HepG2 (cell line): ENCODE results near the gene AMOTL1. TPM values are rescaled to one million over a fixed set of nuclear protein-coding genes. Genes with fewer than 3 reads are reported as not detected.

Experiments used
- ATAC-seq: fragments of 200-7000 bp; cut with Tn5 transposase; 3 replicates; pipeline ENCODE4 v1.9.1; 2020; ENCODE audit warnings: mild to moderate bottlenecking, moderate library complexity
- BruUV-seq: library from RNA; stranded (reverse); fragments of 400-500 nt; replicated peaks from 2 replicates; lab custom pipeline; 2021; lab: Mats Ljungman, UMichigan
- CTCF ChIA-PET: fragments of 300-600 bp; formaldehyde crosslinking; extraction: SDS; loops from one replicate; lab custom pipeline; 2021; ENCODE audit warnings: low total read pairs, inconsistent platforms, low intra/inter-chr PET ratio; lab: Yijun Ruan, JAX
- POLR2A ChIA-PET: fragments of 350-600 bp; sonication (Branson Sonifier 250); formaldehyde crosslinking; loops from one replicate; lab custom pipeline; 2020; ENCODE audit warnings: antibody characterized with exemption, inconsistent platforms; lab: Yijun Ruan, JAX
- DNase-seq: peaks from one replicate; pipeline ENCODE4 v3.0.0-alpha.2; 2015; ENCODE audit warnings: low spot score
- FAIRE-seq: peaks from 3 replicates; lab custom pipeline; 2011; peaks lifted over from hg19 to GRCh38; lab: Jason Lieb, UNC
- H2AFZ ChIP-seq: one replicate; pipeline ENCODE4 v1.6.1; 2011; ENCODE audit warnings: low read length, inconsistent platforms
- H3K27ac ChIP-seq: fragments of 300-600 bp; 3 replicates; pipeline ENCODE4 v1.8.0; 2011; ENCODE audit warnings: mixed run types, mild to moderate bottlenecking, mixed read lengths, low read length, inconsistent platforms; ENCODE audit not compliant: insufficient read depth; ENCODE audit errors: extremely low read length
- H3K27me3 ChIP-seq, 2 experiments: fragments of 200-600 bp in 1 of 2; 2 replicates in 1 of 2; 3 replicates in 1 of 2; pipeline versions ENCODE4 v1.6.0 to v1.8.0; 2011; ENCODE audit warnings: low read length in 2 of 2, mild to moderate bottlenecking in 2 of 2, moderate library complexity in 2 of 2, inconsistent platforms in 1 of 2; ENCODE audit not compliant: insufficient read depth in 2 of 2, control insufficient read depth in 1 of 2
- H3K36me3 ChIP-seq, 2 experiments: fragments of 200-600 bp in 1 of 2; replicated peaks in 1 of 2; 2 replicates in 1 of 2; 3 replicates in 1 of 2; pipeline versions ENCODE4 v1.5.1 to v1.8.0; 2011; ENCODE audit warnings: low read length in 2 of 2, inconsistent platforms in 1 of 2; ENCODE audit not compliant: insufficient read depth in 2 of 2, control insufficient read depth in 1 of 2
- H3K4me1 ChIP-seq: 2 replicates; pipeline ENCODE4 v1.5.1; 2012; ENCODE audit warnings: low read length, inconsistent platforms; ENCODE audit not compliant: insufficient read depth
- H3K4me2 ChIP-seq: 2 replicates; pipeline ENCODE4 v1.6.0; 2011; ENCODE audit warnings: low read depth, low read length, inconsistent platforms
- H3K4me3 ChIP-seq, 3 experiments: fragments of 200-600 bp in 1 of 3; sonication (generic), shearing (Covaris generic) in 1 of 3; replicated peaks in 1 of 3; 2 replicates each; pipeline ENCODE4 v1.5.1; 2011 to 2016; ENCODE audit warnings: low read length in 3 of 3, inconsistent platforms in 2 of 3, low read depth in 2 of 3, mild to moderate bottlenecking in 2 of 3, control low read depth in 1 of 3, mixed read lengths in 1 of 3; ENCODE audit not compliant: insufficient read depth in 1 of 3
- H3K79me2 ChIP-seq: one replicate; pipeline ENCODE4 v1.6.1; 2011; ENCODE audit warnings: low read length, inconsistent platforms; ENCODE audit not compliant: insufficient read depth
- H3K9ac ChIP-seq: 2 replicates; pipeline ENCODE4 v1.6.0; 2011; ENCODE audit warnings: mild to moderate bottlenecking, low read depth, low read length, inconsistent platforms; ENCODE audit not compliant: insufficient read depth
- H3K9me3 ChIP-seq: 2 replicates; pipeline ENCODE4 v1.5.1; 2012; ENCODE audit warnings: mild to moderate bottlenecking, low read length
- H4K20me1 ChIP-seq: 2 replicates; pipeline ENCODE4 v1.6.0; 2011; ENCODE audit warnings: inconsistent platforms, mild to moderate bottlenecking, low read length, moderate library complexity; ENCODE audit not compliant: insufficient read depth
- THAP11 ChIP-seq: IDR thresholded peaks from 2 replicates; pipeline ENCODE4 v1.6.1; 2016; ENCODE audit warnings: missing biosample characterization, missing genetic modification reagents
- ZBTB46 ChIP-seq: sonication (generic); formaldehyde crosslinking; IDR thresholded peaks from 2 replicates; pipeline ENCODE4 v1.4.0; 2020; ENCODE audit warnings: mild to moderate bottlenecking, missing genetic modification reagents, borderline replicate concordance
- ZHX1 ChIP-seq: sonication (generic); formaldehyde crosslinking; IDR thresholded peaks from 2 replicates; pipeline ENCODE4 v1.8.1; 2022; ENCODE audit warnings: low read depth, mild to moderate bottlenecking, missing genetic modification reagents
- in situ Hi-C: cut with HindIII; loops from 2 replicates; pipeline ENCODE4 v1.10.0; 2017; ENCODE audit warnings: low pct_unique_long_range_greater_than_20kb; ENCODE audit not compliant: extremely low pct_ligation_motif_present
- intact Hi-C: fragments of 100-400 bp; cut with micrococcal nuclease; formaldehyde crosslinking; loops from one replicate; pipeline ENCODE4 v1.10.0; 2022; ENCODE audit not compliant: unreplicated experiment
- polyA plus RNA-seq, 8 experiments: library from polyadenylated mRNA; depleted of rRNA in 3 of 8; stranded (reverse) in 7 of 8; unstranded in 1 of 8; fragments of >200 nt; fragmentation: Illumina TruSeq in 4 of 8; extraction: Trizol in 4 of 8; gene quantifications; 2 replicates each; pipeline versions ENCODE4 v1.2.1 to v1.2.3, GENCODE V29; 2011 to 2016; ENCODE audit warnings: low read depth in 4 of 8, missing spikeins in 1 of 8, mixed read lengths in 1 of 8; ENCODE audit not compliant: insufficient read depth in 1 of 8
- total RNA-seq, 5 experiments: library from RNA; depleted of rRNA; stranded (reverse); fragments of >200 nt; fragmentation: Illumina TruSeq; extraction: Trizol; gene quantifications; 2 replicates each; pipeline ENCODE4 v1.2.3, GENCODE V29; 2016; ENCODE audit warnings: low read depth in 1 of 5

AMOTL1 gene
- total and polyA plus RNA-seq, 2 of the 13 experiments (the other 11 are each of a cell fraction or from before 2014, with no cell fraction given): 0.01 to 0.20 TPM

GRCh38 chr11:94747146-94747545, 21.0 kb upstream of the AMOTL1 start:
- Histone ChIP-seq H3K9ac (no peak overlapping the region), H3K4me1 (no peaks in the 10 kb centered on the region), H3K27me3 (peaks cover 0 to 2% of the 10 kb centered on the region in 2 experiments; a peak in 3 of 5 replicates), H3K9me3 (no peaks in the 10 kb centered on the region), H3K36me3 (no peaks in the 10 kb centered on the region), H3K79me2 (no peaks in the 10 kb centered on the region), H3K4me2 (no peak overlapping the region), H3K4me3 (no peak overlapping the region), H2AFZ (no peak overlapping the region), H4K20me1 (no peaks in the 10 kb centered on the region), H3K27ac (no peak overlapping the region)
- in situ Hi-C loops: no loop called here
- POLR2A ChIA-PET: no interaction called here
- TF ChIP-seq ZHX1 (CRISPR knock-in tag) (no peak), THAP11 (CRISPR knock-in tag) (no peak), ZBTB46 (no peak)
- FAIRE-seq: no peak
- no peak for ATAC-seq
- CTCF ChIA-PET: no interaction called here
- intact Hi-C loops: loop anchor here (10.0 kb wide), 1 partner anchor 122 kb away; no protein-coding TSS in a partner anchor
- no TSS peak for BruUV-seq
- DNase-seq: no peak
